ENCODE data around the gene LRRC55. TPM values are rescaled to one million over a fixed set of nuclear protein-coding genes. Genes with fewer than 3 reads are reported as not detected.

LRRC55 gene
- total RNA-seq, 4 donors from 2014 or later: not detected

DNA sequence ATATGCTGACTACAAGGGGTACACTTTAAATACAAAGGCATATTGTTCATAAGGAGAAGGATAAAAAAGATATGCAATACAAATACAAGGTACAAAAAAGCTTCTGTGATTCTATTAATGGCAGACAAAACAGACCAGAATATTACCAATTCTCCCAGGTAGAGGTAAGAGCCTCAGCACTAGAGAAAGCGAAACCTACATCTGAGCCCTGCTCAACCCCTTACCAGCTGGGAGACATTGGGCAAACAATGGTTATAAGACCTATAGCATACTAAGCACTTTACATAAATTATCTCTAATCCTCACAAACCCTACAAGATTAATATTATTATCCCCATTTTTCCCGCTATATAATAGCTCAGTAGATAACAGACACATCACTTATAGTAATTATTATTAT lies 41.2 kb upstream of the LRRC55 start:
- Histone ChIP-seq H3K27ac (no peak overlapping the region), H3K27me3 (no peaks in the 10 kb centered on the region), H3K9me3 (no peaks in the 10 kb centered on the region), H3K36me3 (no peaks in the 10 kb centered on the region), H3K4me1 (no peaks in the 10 kb centered on the region), H3K4me3 (no peak overlapping the region)
- TF ChIP-seq, protein P1, sequence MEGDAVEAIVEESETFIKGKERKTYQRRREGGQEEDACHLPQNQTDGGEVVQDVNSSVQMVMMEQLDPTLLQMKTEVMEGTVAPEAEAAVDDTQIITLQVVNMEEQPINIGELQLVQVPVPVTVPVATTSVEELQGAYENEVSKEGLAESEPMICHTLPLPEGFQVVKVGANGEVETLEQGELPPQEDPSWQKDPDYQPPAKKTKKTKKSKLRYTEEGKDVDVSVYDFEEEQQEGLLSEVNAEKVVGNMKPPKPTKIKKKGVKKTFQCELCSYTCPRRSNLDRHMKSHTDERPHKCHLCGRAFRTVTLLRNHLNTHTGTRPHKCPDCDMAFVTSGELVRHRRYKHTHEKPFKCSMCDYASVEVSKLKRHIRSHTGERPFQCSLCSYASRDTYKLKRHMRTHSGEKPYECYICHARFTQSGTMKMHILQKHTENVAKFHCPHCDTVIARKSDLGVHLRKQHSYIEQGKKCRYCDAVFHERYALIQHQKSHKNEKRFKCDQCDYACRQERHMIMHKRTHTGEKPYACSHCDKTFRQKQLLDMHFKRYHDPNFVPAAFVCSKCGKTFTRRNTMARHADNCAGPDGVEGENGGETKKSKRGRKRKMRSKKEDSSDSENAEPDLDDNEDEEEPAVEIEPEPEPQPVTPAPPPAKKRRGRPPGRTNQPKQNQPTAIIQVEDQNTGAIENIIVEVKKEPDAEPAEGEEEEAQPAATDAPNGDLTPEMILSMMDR (IDR thresholded peaks at IDR 0.05 in 4 of 5, conservative IDR thresholded peaks at IDR 0.05 in 1 of 5): no peak
- TF ChIP-seq POLR2A (IDR thresholded peaks at IDR 0.05): no peak
- intact Hi-C loops (cut with DNase I; ENCODE audit: low total_unique reads) (no loop called here), in situ Hi-C loops (cut with MboI; ENCODE audit: low sequenced_read_pairs in 4 of 4) (no loop called here)
- no peak for ATAC-seq
- DNase-seq: no peak

DNA sequence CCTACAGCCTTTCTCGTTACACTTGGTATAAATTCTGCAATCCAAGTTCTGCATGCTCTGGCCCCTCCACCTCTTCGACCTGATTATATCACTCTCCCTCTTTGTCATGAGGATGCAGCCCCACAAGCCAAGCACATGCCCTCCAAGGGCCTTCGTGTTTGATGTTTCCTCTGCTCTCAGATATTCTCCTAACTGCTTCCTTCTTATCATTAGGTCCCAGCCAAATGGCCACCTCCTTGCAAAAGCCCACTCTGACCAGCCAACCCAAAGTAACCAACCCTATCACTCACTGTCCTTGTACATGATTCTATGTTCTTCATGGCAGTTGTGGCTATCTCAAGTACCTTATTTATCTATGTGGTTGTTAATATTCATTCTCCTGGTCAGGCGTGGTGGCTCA lies 38.3 kb upstream of the LRRC55 start:
- Histone ChIP-seq H3K4me3 (no peak overlapping the region), H3K36me3 (no peaks in the 10 kb centered on the region), H3K27ac (no peak overlapping the region), H3K9me3 (no peaks in the 10 kb centered on the region), H3K27me3 (no peaks in the 10 kb centered on the region), H3K4me1 (no peaks in the 10 kb centered on the region)
- in situ Hi-C loops (cut with MboI; ENCODE audit: low sequenced_read_pairs in 4 of 4): no loop called here
- DNase-seq: no peak
- no peak for TF ChIP-seq POLR2A (IDR thresholded peaks at IDR 0.05)
- TF ChIP-seq, protein P1 (IDR thresholded peaks at IDR 0.05 in 4 of 5, conservative IDR thresholded peaks at IDR 0.05 in 1 of 5): no peak
- no peak for ATAC-seq
- intact Hi-C loops (cut with DNase I; ENCODE audit: low total_unique reads): no loop called here

- DNase-seq (no peak), ATAC-seq (no peak)
- H3K9me3 ChIP-seq: no peaks in the 10 kb centered on the region
- H3K27me3 ChIP-seq: no peaks in the 10 kb centered on the region
- in situ Hi-C loops (cut with MboI; ENCODE audit: low sequenced_read_pairs in 4 of 4) (no loop called here), intact Hi-C loops (cut with DNase I; ENCODE audit: low total_unique reads) (no loop called here)
- H3K27ac ChIP-seq: no peak overlapping the region
- H3K36me3 ChIP-seq: no peaks in the 10 kb centered on the region
- no peak for TF ChIP-seq POLR2A (IDR thresholded peaks at IDR 0.05)
- TF ChIP-seq, protein P1 (IDR thresholded peaks at IDR 0.05 in 4 of 5, conservative IDR thresholded peaks at IDR 0.05 in 1 of 5): no peak
- no peak overlapping the region for H3K4me3 ChIP-seq
- no peaks in the 10 kb centered on the region for H3K4me1 ChIP-seq
Measured at GRCh38 chr11:57144075-57144474, 37.7 kb upstream of the LRRC55 start.

DNA sequence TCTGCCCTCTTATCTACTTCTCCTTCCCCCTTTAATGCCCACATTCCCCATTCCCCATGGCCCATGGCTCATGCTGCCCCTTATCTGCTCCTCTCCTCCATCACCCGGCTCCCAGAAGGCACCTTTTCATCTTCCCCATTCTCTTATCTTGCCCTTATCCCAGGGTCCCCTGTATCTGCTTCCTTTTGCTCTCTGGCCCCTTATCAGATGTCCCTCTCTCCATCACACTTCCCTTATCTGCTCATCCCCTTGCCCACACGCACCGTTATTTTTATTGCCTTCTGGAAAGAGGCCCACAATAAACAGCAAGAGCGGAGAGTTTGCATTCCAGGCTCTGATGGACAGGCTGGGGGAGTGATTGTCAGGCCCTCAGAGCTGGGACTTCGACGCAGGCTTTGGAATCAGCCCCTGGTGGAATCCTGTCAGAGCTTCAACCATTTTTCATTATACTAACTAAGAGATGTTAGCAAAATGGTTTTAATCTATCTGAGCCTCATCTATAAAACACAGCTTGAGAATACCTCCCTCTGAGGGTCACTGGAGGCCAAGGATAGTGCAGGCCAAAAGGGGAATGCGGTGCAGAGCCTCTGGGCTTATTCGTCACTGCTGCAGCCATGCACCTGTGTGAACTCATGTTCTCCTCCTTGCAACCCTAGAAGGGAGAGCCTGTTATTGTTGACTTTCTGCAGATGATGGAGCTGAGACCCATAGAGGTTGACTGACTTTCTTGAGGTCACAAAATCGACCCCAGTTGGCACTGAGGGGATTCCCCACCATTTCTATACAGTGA lies 37.0 kb upstream of the LRRC55 start:
- no peak overlapping the region for H3K4me3 ChIP-seq
- intact Hi-C loops (cut with DNase I; ENCODE audit: low total_unique reads): no loop called here
- no peaks in the 10 kb centered on the region for H3K4me1 ChIP-seq
- no peak for TF ChIP-seq POLR2A (IDR thresholded peaks at IDR 0.05)
- TF ChIP-seq, protein P1 (IDR thresholded peaks at IDR 0.05 in 4 of 5, conservative IDR thresholded peaks at IDR 0.05 in 1 of 5): no peak
- no peaks in the 10 kb centered on the region for H3K27me3 ChIP-seq
- no peak overlapping the region for H3K27ac ChIP-seq
- no peaks in the 10 kb centered on the region for H3K36me3 ChIP-seq
- DNase-seq: no peak
- no peak for ATAC-seq
- in situ Hi-C loops (cut with MboI; ENCODE audit: low sequenced_read_pairs in 4 of 4): no loop called here
- H3K9me3 ChIP-seq: no peaks in the 10 kb centered on the region

DNA sequence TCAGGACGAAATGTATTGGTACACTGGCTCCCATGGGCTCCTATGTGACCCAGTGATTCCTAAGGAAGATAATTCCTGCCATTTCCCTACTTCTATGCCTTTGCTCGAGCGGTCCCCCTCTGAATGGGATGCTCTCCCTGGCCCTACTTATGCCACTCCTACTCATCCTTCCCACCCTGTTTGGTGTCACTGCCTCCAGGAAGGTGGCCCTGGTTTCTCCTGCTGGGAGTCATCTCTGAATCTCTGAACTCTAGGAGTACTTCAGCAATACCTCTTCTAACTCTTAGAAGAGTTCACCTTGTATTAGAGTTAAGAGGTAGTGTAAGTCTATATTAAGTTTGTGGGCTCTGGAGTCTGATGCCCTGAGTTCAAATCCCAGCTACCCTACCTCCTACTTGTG lies 35.5 kb upstream of the LRRC55 start:
- Histone ChIP-seq H3K27ac (no peak overlapping the region), H3K4me3 (no peak overlapping the region), H3K4me1 (no peaks in the 10 kb centered on the region), H3K9me3 (no peaks in the 10 kb centered on the region), H3K36me3 (no peaks in the 10 kb centered on the region), H3K27me3 (no peaks in the 10 kb centered on the region)
- intact Hi-C loops (cut with DNase I; ENCODE audit: low total_unique reads): no loop called here
- ATAC-seq: no peak
- TF ChIP-seq POLR2A (IDR thresholded peaks at IDR 0.05): no peak
- TF ChIP-seq, protein P1 (IDR thresholded peaks at IDR 0.05 in 4 of 5, conservative IDR thresholded peaks at IDR 0.05 in 1 of 5): no peak
- in situ Hi-C loops (cut with MboI; ENCODE audit: low sequenced_read_pairs in 4 of 4): no loop called here
- DNase-seq: no peak
